ENCODE results near the gene XYLT1. TPM values are rescaled to one million over a fixed set of nuclear protein-coding genes. Genes with fewer than 3 reads are reported as not detected.

Gene XYLT1
- total RNA-seq, 1 donor from 2014 or later, result under 0.01 TPM

DNA sequence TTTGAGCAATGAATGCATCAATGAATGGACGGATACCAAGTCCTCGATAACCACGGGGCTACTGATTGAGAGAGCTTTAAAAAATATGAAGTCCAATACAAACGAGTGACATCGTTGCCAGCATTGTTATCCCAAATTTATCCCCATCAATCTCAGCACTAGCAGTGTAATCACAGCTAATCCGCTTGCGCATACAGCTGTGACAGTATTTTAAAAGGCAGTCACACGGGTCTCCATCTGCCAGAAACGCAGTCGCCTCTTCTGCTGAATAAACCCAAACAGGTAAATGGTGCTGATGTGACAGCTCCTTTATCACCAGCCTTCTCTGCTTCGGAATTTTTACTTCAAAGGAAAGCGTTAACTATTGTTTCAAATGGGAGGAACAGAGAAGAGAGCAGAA, 311.1 kb downstream of the XYLT1 start:
- Histone ChIP-seq H3K4me3 (ENCODE audit: low read depth, low read length) (no peak overlapping the region), H3K27me3 (ENCODE audit: control insufficient read depth, insufficient read depth, low read length) (no peaks in the 10 kb centered on the region), H3K36me3 (ENCODE audit: control insufficient read depth, insufficient read depth, low read length) (no peaks in the 10 kb centered on the region)
- TF ChIP-seq CTCF (IDR thresholded peaks at IDR 0.05; ENCODE audit: insufficient read depth, low read length, severe bottlenecking), result no peak
- no peak for DNase-seq (ENCODE audit: low read depth)
- no peak for FAIRE-seq

DNA sequence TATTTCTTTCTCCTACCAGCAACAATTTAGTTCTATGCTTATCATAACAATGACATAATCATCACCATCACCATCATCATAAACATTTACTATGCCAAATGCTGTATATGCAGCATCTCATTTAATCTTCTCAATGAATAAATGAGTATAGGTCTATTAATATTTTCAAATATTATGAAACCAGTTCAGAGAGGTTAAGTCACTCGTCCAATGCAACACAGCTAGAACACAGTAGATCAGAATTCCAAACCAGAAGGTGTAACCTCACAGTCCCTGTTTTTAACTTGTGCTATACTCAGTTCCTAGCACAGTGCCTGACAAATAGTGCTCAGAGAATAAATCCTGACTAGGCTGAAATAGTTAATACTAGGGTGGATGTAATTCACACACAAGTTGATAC, 314.8 kb downstream of the XYLT1 start:
- H3K4me3 ChIP-seq (ENCODE audit: low read depth, low read length), result no peak overlapping the region
- FAIRE-seq (no peak), DNase-seq (ENCODE audit: low read depth) (no peak)
- TF ChIP-seq CTCF (IDR thresholded peaks at IDR 0.05; ENCODE audit: insufficient read depth, low read length, severe bottlenecking), result no peak
- no peaks in the 10 kb centered on the region for H3K36me3 ChIP-seq (ENCODE audit: control insufficient read depth, insufficient read depth, low read length)
- H3K27me3 ChIP-seq (ENCODE audit: control insufficient read depth, insufficient read depth, low read length), result no peaks in the 10 kb centered on the region

DNA sequence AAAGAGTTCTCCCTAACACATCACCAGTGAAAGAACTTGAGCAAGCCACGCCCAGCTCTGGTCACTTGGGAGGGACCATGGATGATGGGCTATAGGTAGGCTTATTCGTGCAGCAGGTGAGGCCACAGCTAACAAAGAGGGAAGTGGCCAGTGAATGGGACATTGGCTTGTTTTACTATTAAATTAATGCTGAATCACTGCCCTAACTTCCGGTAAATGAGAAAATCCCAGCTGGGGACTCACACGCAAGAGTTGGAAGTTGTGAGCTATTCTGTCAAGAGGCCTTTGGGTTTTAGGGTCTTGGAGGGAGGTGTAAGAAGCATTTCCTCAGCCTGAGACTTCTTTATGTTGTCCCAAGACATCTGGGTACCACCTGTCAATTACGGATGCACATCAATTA, 315.3 kb downstream of the XYLT1 start:
- FAIRE-seq, result no peak
- Histone ChIP-seq H3K36me3 (ENCODE audit: control insufficient read depth, insufficient read depth, low read length) (no peaks in the 10 kb centered on the region), H3K27me3 (ENCODE audit: control insufficient read depth, insufficient read depth, low read length) (no peaks in the 10 kb centered on the region), H3K4me3 (ENCODE audit: low read depth, low read length) (no peak overlapping the region)
- TF ChIP-seq CTCF (IDR thresholded peaks at IDR 0.05; ENCODE audit: insufficient read depth, low read length, severe bottlenecking), result no peak
- no peak for DNase-seq (ENCODE audit: low read depth)

GRCh38 chr16:17154981-17155380, 315.8 kb downstream of the XYLT1 start:
- FAIRE-seq, result no peak
- DNase-seq (ENCODE audit: low read depth), result no peak
- Histone ChIP-seq H3K27me3 (ENCODE audit: control insufficient read depth, insufficient read depth, low read length) (no peaks in the 10 kb centered on the region), H3K4me3 (ENCODE audit: low read depth, low read length) (no peak overlapping the region), H3K36me3 (ENCODE audit: control insufficient read depth, insufficient read depth, low read length) (no peaks in the 10 kb centered on the region)
- no peak for TF ChIP-seq CTCF (IDR thresholded peaks at IDR 0.05; ENCODE audit: insufficient read depth, low read length, severe bottlenecking)

DNA sequence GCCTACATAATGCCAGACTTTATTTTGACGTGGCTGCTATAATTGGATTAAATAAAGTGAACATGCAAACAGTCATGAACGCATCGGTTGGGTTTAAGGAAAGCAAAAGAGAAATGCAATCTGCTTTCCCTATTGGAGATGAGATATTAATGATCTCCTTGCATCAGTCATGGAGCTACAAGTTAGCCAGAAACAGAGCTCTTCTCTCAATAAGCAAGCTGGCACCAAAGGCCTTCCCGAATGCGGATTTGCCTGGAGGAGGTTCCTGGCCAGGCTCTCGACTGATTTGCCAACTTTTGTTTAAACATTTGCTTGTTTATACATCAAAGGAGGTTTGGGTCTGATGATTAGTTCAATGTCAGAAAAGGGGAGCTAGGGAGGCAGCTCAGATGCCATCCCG, 318.4 kb downstream of the XYLT1 start:
- FAIRE-seq (no peak), DNase-seq (ENCODE audit: low read depth) (no peak)
- TF ChIP-seq CTCF (IDR thresholded peaks at IDR 0.05; ENCODE audit: insufficient read depth, low read length, severe bottlenecking), result no peak
- Histone ChIP-seq H3K4me3 (ENCODE audit: low read depth, low read length) (no peak overlapping the region), H3K36me3 (ENCODE audit: control insufficient read depth, insufficient read depth, low read length) (no peaks in the 10 kb centered on the region), H3K27me3 (ENCODE audit: control insufficient read depth, insufficient read depth, low read length) (no peaks in the 10 kb centered on the region)

DNA sequence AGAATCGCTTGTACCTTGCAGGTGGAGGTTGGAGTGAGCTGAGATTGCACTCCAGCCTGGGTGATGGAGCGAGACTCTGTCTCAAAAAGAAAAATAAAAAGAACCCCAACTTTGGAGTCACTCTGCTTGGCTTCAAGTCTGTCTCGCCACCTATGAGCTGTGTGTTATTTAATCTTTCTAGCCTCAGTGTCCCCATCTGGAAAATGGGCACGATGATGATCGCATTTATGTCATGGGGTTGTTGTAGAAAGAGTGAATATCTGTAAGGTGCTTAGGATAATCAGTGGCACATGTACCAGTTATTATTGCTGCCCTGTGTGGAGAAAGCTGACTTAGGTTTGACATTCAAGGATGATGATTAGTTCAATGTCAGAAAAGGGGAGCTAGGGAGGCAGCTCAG, 319.4 kb downstream of the XYLT1 start:
- DNase-seq (ENCODE audit: low read depth) (no peak), FAIRE-seq (no peak)
- no peak overlapping the region for H3K4me3 ChIP-seq (ENCODE audit: low read depth, low read length)
- H3K36me3 ChIP-seq (ENCODE audit: control insufficient read depth, insufficient read depth, low read length), result no peaks in the 10 kb centered on the region
- H3K27me3 ChIP-seq (ENCODE audit: control insufficient read depth, insufficient read depth, low read length), result no peaks in the 10 kb centered on the region
- no peak for TF ChIP-seq CTCF (IDR thresholded peaks at IDR 0.05; ENCODE audit: insufficient read depth, low read length, severe bottlenecking)

Measured in bronchial epithelial cell (primary cell).